Fibroblast of pulmonary artery (primary cell): ENCODE measurements around the gene DUS1L.

Experiments used
- DNase-seq: peaks from one replicate; pipeline ENCODE4 v3.0.0-alpha.2; 2010; ENCODE audit warnings: low read depth
- H3K4me3 ChIP-seq: replicated peaks from 2 replicates; pipeline ENCODE4 v1.5.1; 2011; ENCODE audit warnings: low read depth, mild to moderate bottlenecking, control low read depth, low read length, moderate library complexity
- TF ChIP-seq, protein P1 (sequence below): IDR thresholded peaks from 2 replicates; pipeline ENCODE4 v1.5.1; 2011; ENCODE audit warnings: mild to moderate bottlenecking, control low read depth, low read length, inconsistent platforms; ENCODE audit errors: missing control alignments

DUS1L gene

DNA sequence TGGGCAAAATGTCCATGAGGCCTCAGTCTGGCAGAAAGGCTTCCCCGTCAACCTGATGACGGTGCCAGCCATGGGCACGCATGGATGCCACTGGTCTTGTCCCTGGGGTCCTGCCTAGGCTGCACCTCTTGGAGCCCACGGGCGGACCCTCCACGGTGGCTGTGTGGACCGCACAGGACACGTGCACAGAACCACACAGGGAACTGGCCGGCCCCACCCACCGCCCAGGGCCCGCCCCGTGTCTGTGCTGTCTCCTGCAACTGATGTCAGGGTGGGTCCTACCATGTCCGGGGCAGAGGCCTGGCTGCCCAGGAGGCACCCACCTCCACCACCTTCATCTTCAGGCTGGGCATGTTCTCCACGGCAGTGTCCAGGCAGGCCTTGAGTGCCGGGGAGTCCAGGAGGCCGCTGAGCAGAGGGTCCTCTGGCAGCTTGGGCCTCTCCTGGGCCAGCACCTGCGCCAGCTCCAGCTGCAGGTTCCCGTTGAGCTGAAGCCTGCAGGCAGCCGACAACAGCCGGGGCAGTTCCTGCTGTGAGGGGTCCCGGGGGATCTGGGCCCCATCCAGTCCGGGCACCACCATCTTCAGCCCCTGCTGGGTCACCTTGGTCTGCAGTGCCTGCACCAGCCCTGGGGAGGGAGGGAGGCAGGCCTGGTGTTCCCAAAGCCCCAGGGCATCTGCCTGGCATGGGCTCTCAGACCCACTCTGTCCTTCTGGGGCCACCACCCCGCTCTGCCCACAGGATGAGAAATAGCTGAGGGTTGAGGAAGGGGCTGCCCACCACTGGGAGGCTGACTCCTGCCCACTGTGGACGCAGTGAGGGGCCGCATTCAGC, 20.5 kb upstream of the DUS1L start:
- DNase-seq, result no peak
- no peak overlapping the region for H3K4me3 ChIP-seq
- TF ChIP-seq, protein P1, sequence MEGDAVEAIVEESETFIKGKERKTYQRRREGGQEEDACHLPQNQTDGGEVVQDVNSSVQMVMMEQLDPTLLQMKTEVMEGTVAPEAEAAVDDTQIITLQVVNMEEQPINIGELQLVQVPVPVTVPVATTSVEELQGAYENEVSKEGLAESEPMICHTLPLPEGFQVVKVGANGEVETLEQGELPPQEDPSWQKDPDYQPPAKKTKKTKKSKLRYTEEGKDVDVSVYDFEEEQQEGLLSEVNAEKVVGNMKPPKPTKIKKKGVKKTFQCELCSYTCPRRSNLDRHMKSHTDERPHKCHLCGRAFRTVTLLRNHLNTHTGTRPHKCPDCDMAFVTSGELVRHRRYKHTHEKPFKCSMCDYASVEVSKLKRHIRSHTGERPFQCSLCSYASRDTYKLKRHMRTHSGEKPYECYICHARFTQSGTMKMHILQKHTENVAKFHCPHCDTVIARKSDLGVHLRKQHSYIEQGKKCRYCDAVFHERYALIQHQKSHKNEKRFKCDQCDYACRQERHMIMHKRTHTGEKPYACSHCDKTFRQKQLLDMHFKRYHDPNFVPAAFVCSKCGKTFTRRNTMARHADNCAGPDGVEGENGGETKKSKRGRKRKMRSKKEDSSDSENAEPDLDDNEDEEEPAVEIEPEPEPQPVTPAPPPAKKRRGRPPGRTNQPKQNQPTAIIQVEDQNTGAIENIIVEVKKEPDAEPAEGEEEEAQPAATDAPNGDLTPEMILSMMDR, result no peak

DNA sequence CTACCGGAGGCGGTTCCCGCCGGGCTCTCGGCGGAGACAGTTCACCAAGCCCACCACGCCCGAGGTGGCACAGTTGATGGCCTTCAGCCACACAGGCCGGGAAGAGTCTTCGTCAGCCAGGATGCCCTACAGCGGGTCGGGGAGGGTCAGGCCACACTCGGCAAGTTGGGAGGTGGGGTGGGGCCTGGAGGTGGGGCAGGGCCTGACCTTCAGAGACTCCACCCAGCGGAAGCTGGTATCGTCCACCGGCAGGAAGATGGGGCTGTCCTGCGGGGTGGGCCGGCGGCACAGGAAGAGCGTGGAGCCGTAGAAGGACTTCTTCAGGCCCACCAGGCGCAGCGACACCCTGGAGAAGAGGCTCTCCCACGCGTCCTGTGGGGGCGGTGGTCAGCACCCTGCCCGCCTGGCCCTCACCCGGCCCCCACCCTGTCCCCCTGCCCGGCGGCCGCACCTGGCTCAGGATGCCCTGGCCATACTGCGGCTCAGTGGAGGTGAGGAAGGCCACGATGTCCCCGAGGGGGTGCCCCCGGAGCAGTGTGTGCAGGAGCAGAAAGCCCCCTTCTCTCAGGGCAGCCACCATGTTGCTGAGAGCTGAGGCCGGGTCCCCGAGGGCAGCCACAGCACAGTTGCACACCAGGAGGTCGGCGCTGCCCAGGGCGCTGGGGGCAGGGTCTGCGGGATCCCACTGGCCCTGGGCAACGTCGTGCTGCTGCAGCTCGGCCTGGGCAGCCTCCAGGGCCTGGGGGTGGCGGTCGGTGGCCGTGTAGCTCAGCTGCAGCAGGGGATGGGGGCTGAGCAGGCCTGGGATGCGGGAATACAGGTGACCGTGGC, 19.6 kb upstream of the DUS1L start:
- DNase-seq, result no peak
- no peak overlapping the region for H3K4me3 ChIP-seq
- TF ChIP-seq, protein P1, result no peak

- H3K4me3 ChIP-seq, result no peak overlapping the region
- no peak for DNase-seq
- TF ChIP-seq, protein P1, result no peak
Observed at GRCh38 chr17:82084373-82085030, 18.9 kb upstream of the DUS1L start.

- no peak overlapping the region for H3K4me3 ChIP-seq
- DNase-seq, result no peak
- TF ChIP-seq, protein P1, result no peak
Observed at GRCh38 chr17:82083533-82084359, 18.1 kb upstream of the DUS1L start.

DNA sequence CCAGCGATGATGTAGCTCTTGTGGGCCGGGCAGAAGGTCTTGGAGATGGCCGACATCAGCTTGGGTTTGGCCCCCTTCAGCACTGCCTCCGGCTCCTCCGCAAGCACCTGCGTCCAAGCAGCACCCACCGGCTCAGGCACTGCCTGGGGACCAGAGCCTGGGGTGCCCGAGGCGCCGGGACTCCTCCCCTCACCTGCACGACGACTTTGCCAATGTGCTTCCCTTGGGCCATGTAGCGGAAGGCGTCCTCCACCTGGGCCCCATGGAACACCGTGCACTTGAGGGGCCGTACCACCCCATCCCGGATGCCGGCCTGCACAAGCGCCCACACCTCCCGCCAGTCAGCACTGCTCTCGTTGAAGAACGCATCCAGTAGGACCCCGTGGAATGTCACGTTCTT, 17.4 kb upstream of the DUS1L start:
- TF ChIP-seq, protein P1, result no peak
- no peak overlapping the region for H3K4me3 ChIP-seq
- DNase-seq, result no peak

GRCh38 chr17:82082456-82082855, 16.9 kb upstream of the DUS1L start:
- no peak for DNase-seq
- H3K4me3 ChIP-seq, result no peak overlapping the region
- TF ChIP-seq, protein P1, result no peak
